K562 (cell line): Measurements from ENCODE around the gene CNBD2. TPM values are rescaled to one million over a fixed set of nuclear protein-coding genes. Genes with fewer than 3 reads are reported as not detected.

Source experiments
- ATF2 ChIP-seq: sonication (generic); formaldehyde crosslinking; IDR thresholded peaks from 2 replicates; pipeline ENCODE4 v1.8.1; 2022; ENCODE audit warnings: missing genetic modification reagents
- E2F1 ChIP-seq: sonication (generic); formaldehyde crosslinking; IDR thresholded peaks from 2 replicates; pipeline ENCODE4 v1.8.1; 2023; ENCODE audit warnings: mild to moderate bottlenecking, missing genetic modification reagents, moderate library complexity
- FOXA1 ChIP-seq: fragments of 450-650 bp; IDR thresholded peaks from 2 replicates; pipeline ENCODE4 v1.6.1; 2016; ENCODE audit warnings: mild to moderate bottlenecking, borderline replicate concordance
- FOXK2 ChIP-seq, 2 experiments: fragments of 450-650 bp; IDR thresholded peaks in 1 of 2; conservative IDR thresholded peaks in 1 of 2; 2 replicates each; pipeline ENCODE4 v1.6.1; 2016; ENCODE audit warnings: low read depth in 2 of 2, mild to moderate bottlenecking in 1 of 2
- GATAD2A ChIP-seq: fragments of 450-650 bp; IDR thresholded peaks from 2 replicates; pipeline ENCODE4 v1.6.1; 2017
- JUN ChIP-seq, 2 experiments: sonication (generic) in 1 of 2; formaldehyde crosslinking in 1 of 2; IDR thresholded peaks; 2 replicates each; pipeline versions ENCODE4 v1.6.1 to v1.8.0; 2012 to 2022; ENCODE audit warnings: borderline replicate concordance in 2 of 2, mild to moderate bottlenecking in 2 of 2, improper control_type of control experiment in 1 of 2, low read depth in 1 of 2, low read length in 1 of 2, missing genetic modification reagents in 1 of 2
- KLF6 ChIP-seq: fragments of 250-450 bp; sonication (Bioruptor Pico); IDR thresholded peaks from 2 replicates; pipeline ENCODE4 v1.4.0; 2020; ENCODE audit warnings: mild to moderate bottlenecking, moderate library complexity, borderline replicate concordance
- MCM5 ChIP-seq: fragments of 450-650 bp; IDR thresholded peaks from 2 replicates; pipeline ENCODE4 v1.6.1; 2016; ENCODE audit warnings: low read depth
- MECOM ChIP-seq: fragments of 250-450 bp; sonication (Bioruptor Pico); IDR thresholded peaks from 2 replicates; pipeline ENCODE4 v1.8.0; 2022; ENCODE audit warnings: inconsistent platforms
- PHF21A ChIP-seq: fragments of 450-650 bp; IDR thresholded peaks from 2 replicates; pipeline ENCODE4 v1.6.1; 2017; ENCODE audit warnings: low read depth, borderline replicate concordance
- SMAD4 ChIP-seq: fragments of 250-450 bp; sonication (Bioruptor Pico); conservative IDR thresholded peaks from 2 replicates; pipeline ENCODE4 v1.8.0; 2021; ENCODE audit warnings: inconsistent platforms, mild to moderate bottlenecking, moderate library complexity
- SNAPC5 ChIP-seq: fragments of 250-450 bp; sonication (Bioruptor Pico); IDR thresholded peaks from 2 replicates; pipeline ENCODE4 v1.8.0; 2021; ENCODE audit warnings: moderate library complexity, mild to moderate bottlenecking, inconsistent platforms
- TAF7 ChIP-seq: fragments of 450-650 bp; IDR thresholded peaks from 2 replicates; pipeline ENCODE4 v1.6.1; 2016; ENCODE audit warnings: missing genetic modification characterization, missing compliant biosample characterization
- ZBTB49 ChIP-seq: sonication (generic); formaldehyde crosslinking; IDR thresholded peaks from 2 replicates; pipeline ENCODE4 v1.8.0; 2022; ENCODE audit warnings: missing genetic modification reagents, mild to moderate bottlenecking, borderline replicate concordance
- ZNF280A ChIP-seq: fragments of 450-650 bp; IDR thresholded peaks from 2 replicates; pipeline ENCODE4 v1.6.1; 2018; ENCODE audit warnings: mild to moderate bottlenecking, low read depth; ENCODE audit not compliant: partially characterized antibody
- ZNF696 ChIP-seq: fragments of 250-450 bp; sonication (Bioruptor Pico); conservative IDR thresholded peaks from 2 replicates; pipeline ENCODE4 v1.4.0; 2020; ENCODE audit warnings: mild to moderate bottlenecking, moderate library complexity
- polyA plus RNA-seq, 8 experiments: library from polyadenylated mRNA; depleted of rRNA in 4 of 8; stranded (reverse) in 5 of 8; unstranded in 3 of 8; fragments of >200 nt; fragmentation: Nextera tagmentation in 2 of 8; fragmentation: Illumina TruSeq in 1 of 8; extraction: Ambion mirVana in 2 of 8; extraction: Trizol in 1 of 8; gene quantifications; 2 replicates each; pipeline versions ENCODE4 v1.2.1 to v1.2.3, GENCODE V29; 2011 to 2014; ENCODE audit warnings: inconsistent platforms in 1 of 8, missing spikeins in 1 of 8
- total RNA-seq, 7 experiments: library from RNA; depleted of rRNA in 6 of 7; stranded (reverse); fragments of >200 nt in 6 of 7; fragmentation: Illumina TruSeq in 2 of 7; extraction: Trizol in 2 of 7; gene quantifications; 2 replicates each; pipeline versions ENCODE4 v1.2.1 to v1.2.3, GENCODE V29; 2011 to 2021; ENCODE audit warnings: low replicate concordance in 1 of 7

CNBD2 gene
- total and polyA plus RNA-seq, 9 of the 15 experiments (the other 6 are each of a cell fraction or from before 2014, with no cell fraction given) = 3.2 to 17.5 (median 5.3) TPM

GRCh38 chr20:36063916-36064657 lies 95.7 kb downstream of the CNBD2 start (continued):
- TF ChIP-seq KLF6 (CRISPR knock-in tag) = no peak
- TF ChIP-seq MECOM (CRISPR knock-in tag) = no peak
- no peak for TF ChIP-seq ZNF280A
- TF ChIP-seq SMAD4 = 0 out of 2 replicates have a peak, but pooled peaks have one; percentile 0
- no peak for TF ChIP-seq SNAPC5 (CRISPR knock-in tag)
- TF ChIP-seq ATF2 = 0 out of 2 replicates have a peak, but pooled peaks have one; percentile 13
- TF ChIP-seq MCM5 = no peak
- no peak for TF ChIP-seq ZNF696 (CRISPR knock-in tag)
- no peak for TF ChIP-seq ZBTB49 (CRISPR knock-in tag)
- no peak for TF ChIP-seq FOXA1
- TF ChIP-seq TAF7 = no peak
- TF ChIP-seq FOXK2 (conservative IDR thresholded peaks at IDR 0.05 in 1 of 2, IDR thresholded peaks at IDR 0.05 in 1 of 2; ENCODE audit: low read depth in 2 of 2) = no peak
- no peak for TF ChIP-seq E2F1 (CRISPR knock-in tag)
- TF ChIP-seq PHF21A = no peak
- 0 out of 2 replicates have a peak, but pooled peaks have one; percentile 37 for TF ChIP-seq GATAD2A
- no peak for TF ChIP-seq JUN (IDR thresholded peaks at IDR 0.05; ENCODE audit: borderline replicate concordance, low read depth, low read length)
- no peak for TF ChIP-seq JUN (CRISPR knock-in tag; IDR thresholded peaks at IDR 0.05; ENCODE audit: borderline replicate concordance)
